ENCODE measurements around the gene UVRAG. TPM values are rescaled to one million over a fixed set of nuclear protein-coding genes. Genes with fewer than 3 reads are reported as not detected.

Gene UVRAG
- total RNA-seq, 1 donor from 2014 or later = 14.7 TPM

GRCh38 chr11:75862437-75862836 is 47.4 kb downstream of the UVRAG start:
- Histone ChIP-seq H3K36me3 (no peaks in the 10 kb centered on the region), H3K4me1 (peaks cover 9% of the 10 kb centered on the region), H3K4me3 (no peak overlapping the region), H3K27ac (no peak overlapping the region), H3K9me3 (no peaks in the 10 kb centered on the region), H3K27me3 (no peaks in the 10 kb centered on the region)
- DNase-seq (ENCODE audit: extremely low spot score in 2 of 2) = no peak
- intact Hi-C loops (cut with DNase I) = no loop called here
- TF ChIP-seq, protein P1, sequence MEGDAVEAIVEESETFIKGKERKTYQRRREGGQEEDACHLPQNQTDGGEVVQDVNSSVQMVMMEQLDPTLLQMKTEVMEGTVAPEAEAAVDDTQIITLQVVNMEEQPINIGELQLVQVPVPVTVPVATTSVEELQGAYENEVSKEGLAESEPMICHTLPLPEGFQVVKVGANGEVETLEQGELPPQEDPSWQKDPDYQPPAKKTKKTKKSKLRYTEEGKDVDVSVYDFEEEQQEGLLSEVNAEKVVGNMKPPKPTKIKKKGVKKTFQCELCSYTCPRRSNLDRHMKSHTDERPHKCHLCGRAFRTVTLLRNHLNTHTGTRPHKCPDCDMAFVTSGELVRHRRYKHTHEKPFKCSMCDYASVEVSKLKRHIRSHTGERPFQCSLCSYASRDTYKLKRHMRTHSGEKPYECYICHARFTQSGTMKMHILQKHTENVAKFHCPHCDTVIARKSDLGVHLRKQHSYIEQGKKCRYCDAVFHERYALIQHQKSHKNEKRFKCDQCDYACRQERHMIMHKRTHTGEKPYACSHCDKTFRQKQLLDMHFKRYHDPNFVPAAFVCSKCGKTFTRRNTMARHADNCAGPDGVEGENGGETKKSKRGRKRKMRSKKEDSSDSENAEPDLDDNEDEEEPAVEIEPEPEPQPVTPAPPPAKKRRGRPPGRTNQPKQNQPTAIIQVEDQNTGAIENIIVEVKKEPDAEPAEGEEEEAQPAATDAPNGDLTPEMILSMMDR (IDR thresholded peaks at IDR 0.05) = no peak
- TF ChIP-seq POLR2A (IDR thresholded peaks at IDR 0.05) (no peak), POLR2AphosphoS5 (IDR thresholded peaks at IDR 0.05; ENCODE audit: insufficient read depth in 1 of 2, low read depth in 1 of 2) (no peak)

GRCh38 chr11:75867778-75868374 is 52.9 kb downstream of the UVRAG start:
- Histone ChIP-seq H3K4me3 (no peak overlapping the region), H3K9me3 (no peaks in the 10 kb centered on the region), H3K27ac (no peak overlapping the region), H3K4me1 (no peaks in the 10 kb centered on the region), H3K36me3 (no peaks in the 10 kb centered on the region), H3K27me3 (no peaks in the 10 kb centered on the region)
- TF ChIP-seq, protein P1 (IDR thresholded peaks at IDR 0.05) = peak; percentile 82 to 91 (median 90)
- TF ChIP-seq POLR2AphosphoS5 (IDR thresholded peaks at IDR 0.05; ENCODE audit: insufficient read depth in 1 of 2, low read depth in 1 of 2) = no peak
- intact Hi-C loops (cut with DNase I) = no loop called here
- no peak for DNase-seq (ENCODE audit: extremely low spot score in 2 of 2)

DNA sequence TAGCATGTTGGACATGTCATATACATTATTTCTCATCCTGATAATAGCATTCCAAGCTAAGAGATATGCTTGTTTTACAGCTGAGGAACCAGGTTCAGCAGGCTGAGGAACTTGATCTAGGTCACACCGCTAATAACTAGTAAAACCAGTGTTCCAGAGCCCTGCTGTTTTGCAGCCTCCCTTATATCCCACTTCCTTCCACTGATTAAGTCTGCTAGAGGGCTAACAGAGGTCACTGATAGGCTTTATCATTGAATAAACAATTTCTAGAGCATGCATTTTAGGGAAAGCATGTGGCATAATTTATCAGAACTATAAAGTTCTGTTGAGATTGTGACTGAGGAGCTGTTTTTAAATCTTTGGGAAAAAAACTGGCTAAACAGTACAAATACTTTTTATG is 54.0 kb downstream of the UVRAG start:
- H3K4me3 ChIP-seq = no peak overlapping the region
- H3K36me3 ChIP-seq = no peaks in the 10 kb centered on the region
- no peaks in the 10 kb centered on the region for H3K9me3 ChIP-seq
- no peaks in the 10 kb centered on the region for H3K27me3 ChIP-seq
- H3K4me1 ChIP-seq = no peaks in the 10 kb centered on the region
- no peak for DNase-seq (ENCODE audit: extremely low spot score in 2 of 2)
- intact Hi-C loops (cut with DNase I) = no loop called here
- no peak overlapping the region for H3K27ac ChIP-seq
- TF ChIP-seq, protein P1 (IDR thresholded peaks at IDR 0.05) = no peak
- TF ChIP-seq POLR2A (IDR thresholded peaks at IDR 0.05) (no peak), POLR2AphosphoS5 (IDR thresholded peaks at IDR 0.05; ENCODE audit: insufficient read depth in 1 of 2, low read depth in 1 of 2) (no peak)

DNA sequence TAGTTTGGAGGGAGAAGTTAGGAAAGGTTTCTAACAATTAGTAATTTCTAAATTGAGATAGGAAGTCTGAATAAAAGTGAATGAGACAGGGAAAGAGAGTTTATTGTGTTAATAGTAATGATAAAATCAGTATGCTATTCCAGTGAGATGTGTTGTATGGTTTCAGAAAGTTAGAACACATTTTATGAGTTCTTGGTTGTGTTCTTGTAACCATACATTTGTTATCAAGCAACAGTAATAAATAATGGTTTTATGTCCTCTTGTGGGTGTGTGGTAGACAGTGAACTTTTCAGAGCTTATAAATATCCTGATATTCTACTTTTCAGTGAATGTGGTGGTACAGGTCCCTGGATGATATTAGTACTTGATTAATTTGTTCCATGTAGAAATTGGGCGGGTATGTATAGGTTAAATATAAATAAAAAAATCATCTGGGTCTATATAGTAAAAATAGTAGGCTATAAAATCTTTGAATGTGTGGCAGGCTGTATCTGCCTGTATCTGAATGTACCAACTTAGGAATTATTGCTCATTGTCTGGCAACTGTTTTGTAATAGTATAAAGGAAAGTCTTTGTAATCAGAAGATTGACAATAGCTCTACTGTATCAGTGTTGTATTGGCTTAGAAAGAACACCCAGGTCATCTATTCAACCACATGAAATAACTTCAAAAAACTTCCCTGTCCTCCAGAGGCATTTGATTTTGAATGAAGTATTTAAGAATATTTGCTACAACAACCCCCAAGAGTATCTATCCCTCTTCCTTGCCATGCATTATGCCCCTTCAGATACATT is 54.8 kb downstream of the UVRAG start:
- TF ChIP-seq, protein P1 (IDR thresholded peaks at IDR 0.05) = no peak
- TF ChIP-seq POLR2AphosphoS5 (IDR thresholded peaks at IDR 0.05; ENCODE audit: insufficient read depth in 1 of 2, low read depth in 1 of 2) (no peak), POLR2A (IDR thresholded peaks at IDR 0.05) (no peak)

DNA sequence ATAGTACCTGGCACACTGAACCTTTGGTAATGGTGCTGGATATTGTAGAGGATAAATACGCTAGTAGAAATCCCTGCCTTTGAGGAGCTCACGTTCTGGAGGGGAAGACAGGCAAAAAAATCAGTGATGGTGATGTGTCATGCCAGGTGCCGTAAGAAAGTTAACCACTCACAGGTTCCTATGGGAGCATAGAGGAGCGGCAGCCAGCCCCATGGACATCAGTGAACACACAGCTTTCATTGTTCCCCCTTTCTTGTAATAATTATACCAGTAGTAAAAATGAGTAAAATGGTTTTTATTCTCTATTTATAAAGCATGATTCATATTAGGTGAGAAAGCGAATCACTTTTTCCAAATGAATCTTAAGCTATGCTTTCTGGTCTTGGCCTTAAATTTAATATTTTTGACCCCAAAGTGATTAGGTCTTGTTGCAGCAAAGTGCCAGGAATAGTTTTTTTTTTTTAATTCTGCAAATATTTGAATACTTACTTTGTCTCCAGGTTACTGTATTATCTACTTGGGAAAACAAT is 57.9 kb downstream of the UVRAG start:
- Histone ChIP-seq H3K9me3 (no peaks in the 10 kb centered on the region), H3K4me3 (no peak overlapping the region), H3K27me3 (no peaks in the 10 kb centered on the region), H3K36me3 (no peaks in the 10 kb centered on the region), H3K4me1 (no peaks in the 10 kb centered on the region), H3K27ac (no peak overlapping the region)
- TF ChIP-seq POLR2A (IDR thresholded peaks at IDR 0.05) (no peak), POLR2AphosphoS5 (IDR thresholded peaks at IDR 0.05; ENCODE audit: insufficient read depth in 1 of 2, low read depth in 1 of 2) (no peak)
- TF ChIP-seq, protein P1 (IDR thresholded peaks at IDR 0.05) = no peak
- intact Hi-C loops (cut with DNase I) = no loop called here
- DNase-seq (ENCODE audit: extremely low spot score in 2 of 2) = no peak

More for the DNA sequence above, 54.8 kb downstream of the UVRAG start:
- no peak overlapping the region for H3K27ac ChIP-seq
- H3K36me3 ChIP-seq = no peaks in the 10 kb centered on the region
- intact Hi-C loops (cut with DNase I) = no loop called here
- H3K9me3 ChIP-seq = no peaks in the 10 kb centered on the region
- H3K4me1 ChIP-seq = no peaks in the 10 kb centered on the region
- H3K27me3 ChIP-seq = no peaks in the 10 kb centered on the region
- DNase-seq (ENCODE audit: extremely low spot score in 2 of 2) = no peak
- no peak overlapping the region for H3K4me3 ChIP-seq
